Activated CD8-positive, alpha-beta T cell treated with anti-CD3 and anti-CD28 coated beads, Interleukin-2, amount 10 ng/mL, durations not matched to agents 7 days and 5 days (primary cell): ENCODE results near the gene SIRT3. TPM values are rescaled to one million over a fixed set of nuclear protein-coding genes. Genes with fewer than 3 reads are reported as not detected.
A peak's percentile ranks its signal among the peaks of the same experiment; 100 is the strongest.

ENCODE experiments used
- ATAC-seq: fragments of 150-1000 bp; cut with Tn5 transposase; one replicate; pipeline ENCODE4 v1.10.0; 2021; ENCODE audit warnings: moderate library complexity
- CTCF ChIA-PET: fragments of 350-600 bp; sonication (Branson Sonifier 250); formaldehyde crosslinking; loops from one replicate; lab custom pipeline; 2021; ENCODE audit warnings: antibody characterized with exemption; lab: Charles Lee
- POLR2A ChIA-PET: fragments of 350-600 bp; sonication (Branson Sonifier 250); formaldehyde crosslinking; loops from one replicate; lab custom pipeline; 2021; ENCODE audit warnings: antibody characterized with exemption; lab: Charles Lee
- DNase-seq: peaks from one replicate; pipeline ENCODE4 v3.0.0-alpha.2; 2020
- H3K27ac Mint-ChIP-seq: one replicate; pipeline ENCODE4 v1.8.0; 2021; ENCODE audit warnings: mild to moderate bottlenecking, mixed read lengths
- H3K27me3 Mint-ChIP-seq: one replicate; pipeline ENCODE4 v1.8.0; 2021; ENCODE audit warnings: low read depth, mixed read lengths
- H3K36me3 Mint-ChIP-seq: one replicate; pipeline ENCODE4 v1.8.0; 2021; ENCODE audit warnings: low read depth, mixed read lengths
- H3K4me1 Mint-ChIP-seq: one replicate; pipeline ENCODE4 v1.8.0; 2021; ENCODE audit warnings: low read depth, mixed read lengths
- H3K4me3 Mint-ChIP-seq: one replicate; pipeline ENCODE4 v1.8.0; 2021; ENCODE audit warnings: mild to moderate bottlenecking, mixed read lengths
- H3K9me3 Mint-ChIP-seq: one replicate; pipeline ENCODE4 v1.8.0; 2022; ENCODE audit warnings: mixed read lengths; ENCODE audit not compliant: insufficient read depth
- total RNA-seq, 2 experiments: library from RNA; stranded (reverse); gene quantifications; one replicate each; pipeline ENCODE4 v1.2.3, GENCODE V29; 2021

SIRT3 gene
- total RNA-seq, 2 experiments from 2014 or later: 13.1 to 15.0 TPM

DNA sequence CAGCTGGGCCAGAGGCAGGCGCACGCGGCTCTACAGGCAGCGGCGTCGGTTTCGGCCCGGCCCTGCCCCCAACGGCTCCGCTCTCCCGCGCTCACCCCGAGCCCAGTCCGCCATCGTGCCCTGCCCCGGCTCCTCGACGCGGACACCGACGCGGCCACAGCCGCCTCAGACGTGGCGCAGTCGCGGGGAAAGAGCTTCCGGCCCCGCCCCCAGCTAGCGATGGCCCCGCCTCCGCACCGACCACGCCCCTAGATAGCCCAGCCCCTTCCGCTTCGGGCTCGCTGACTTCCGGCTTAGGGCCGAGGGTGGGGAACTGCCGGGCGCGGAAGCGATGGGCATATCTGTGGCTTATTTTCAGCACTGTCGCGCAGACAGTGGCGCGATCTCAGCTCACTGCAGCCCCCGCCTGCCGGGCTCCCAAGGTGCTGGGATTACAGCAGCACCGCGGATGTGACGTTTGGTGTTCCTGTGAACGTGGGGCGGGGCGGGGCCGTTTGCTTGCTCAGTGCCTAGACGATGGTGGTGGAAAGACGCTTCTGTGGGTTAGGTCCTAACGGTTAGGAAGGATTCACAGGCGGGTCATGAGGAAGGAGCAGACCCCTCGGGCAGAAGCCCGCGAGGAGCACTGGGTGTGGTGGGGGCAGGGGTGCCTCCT is 28.8 kb downstream of the SIRT3 start, which contains the start of the genes BET1L and RIC8A:
Gene BET1L, minus strand, starts transcription at position 192 of the 655 bp plus-strand sequence. Its CDS starts 78 bp downstream, at position 114.
Gene RIC8A, plus strand, starts transcription at position 501 of the 655 bp plus-strand sequence. CDS start 1,147 bp downstream, outside the sequence.
- no peaks in the 10 kb centered on the region for H3K9me3 Mint-ChIP-seq
- peak within 1 kb of the TSS; percentile 94 for H3K4me3 Mint-ChIP-seq
- DNase-seq (peak; percentile 98), ATAC-seq (peak; percentile 78)
- peak within 1 kb of the TSS; percentile 99 for H3K27ac Mint-ChIP-seq
- POLR2A ChIA-PET: interaction anchor here (0.6 to 2.9 kb wide), 22 partner anchors 9 to 612 kb away, joined by 3 to 16 read pairs (median 4); partner anchors contain the start of genes IFITM2, NLRP6, PNPLA2 and PSMD13
- H3K36me3 Mint-ChIP-seq: peaks cover 62% of the 10 kb centered on the region
- CTCF ChIA-PET: interaction anchor here (0.5 to 2.1 kb wide), 15 partner anchors 11 to 312 kb away, joined by 3 to 13 read pairs (median 4); partner anchors contain the start of genes PSMD13 and PTDSS2
- H3K27me3 Mint-ChIP-seq: no peaks in the 10 kb centered on the region
- peaks cover 63% of the 10 kb centered on the region for H3K4me1 Mint-ChIP-seq

- POLR2A ChIA-PET: interaction anchor here (0.6 to 2.9 kb wide), 22 partner anchors 9 to 612 kb away, joined by 3 to 16 read pairs (median 4); partner anchors contain the start of genes NLRP6, PNPLA2, PSMD13 and SIRT3
- Mint-ChIP-seq H3K9me3 (no peaks in the 10 kb centered on the region), H3K27me3 (no peaks in the 10 kb centered on the region), H3K4me1 (peaks cover 69% of the 10 kb centered on the region), H3K27ac (peak overlapping the region; percentile 99), H3K4me3 (peak overlapping the region; percentile 94), H3K36me3 (peaks cover 56% of the 10 kb centered on the region)
- ATAC-seq (no peak), DNase-seq (peak; percentile 41)
- CTCF ChIA-PET: interaction anchor here (0.5 to 2.1 kb wide), 15 partner anchors 12 to 312 kb away, joined by 3 to 13 read pairs (median 4); partner anchors contain the start of genes PSMD13 and PTDSS2
Observed at GRCh38 chr11:206526-207207, 29.5 kb downstream of the SIRT3 start.

DNA sequence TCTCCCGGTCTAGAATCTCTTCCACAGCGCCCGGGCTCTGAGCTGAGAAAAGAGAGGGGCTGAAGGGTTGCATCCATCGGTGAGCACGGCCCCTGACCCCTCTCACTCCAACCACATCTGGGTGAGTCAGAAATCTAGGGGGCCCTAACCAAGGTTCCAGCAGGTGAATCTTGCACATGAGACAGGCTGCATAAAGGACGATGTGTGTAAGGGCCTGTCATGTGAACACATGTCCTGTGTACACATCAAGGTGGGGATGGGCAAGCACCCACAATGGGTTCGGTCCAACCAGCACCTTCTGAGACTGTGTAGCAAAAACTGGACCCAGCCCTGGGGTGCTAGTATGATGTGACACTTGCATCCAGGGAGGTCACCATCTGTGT is 30.1 kb downstream of the SIRT3 start:
- POLR2A ChIA-PET: interaction anchor here (0.6 to 2.9 kb wide), 5 partner anchors 31 to 107 kb away, joined by 3 to 16 read pairs (median 8); partner anchors contain the start of genes NLRP6, PSMD13 and SIRT3
- Mint-ChIP-seq H3K36me3 (peaks cover 50% of the 10 kb centered on the region), H3K4me3 (peak overlapping the region; percentile 94), H3K27me3 (no peaks in the 10 kb centered on the region), H3K4me1 (peaks cover 72% of the 10 kb centered on the region), H3K27ac (peak overlapping the region; percentile 96), H3K9me3 (no peaks in the 10 kb centered on the region)
- DNase-seq (peak; percentile 27), ATAC-seq (no peak)
- CTCF ChIA-PET: interaction anchor here (1.3 to 2.0 kb wide), 3 partner anchors 31 to 149 kb away, joined by 4 to 13 read pairs (median 7); partner anchors contain the start of gene PSMD13

DNA sequence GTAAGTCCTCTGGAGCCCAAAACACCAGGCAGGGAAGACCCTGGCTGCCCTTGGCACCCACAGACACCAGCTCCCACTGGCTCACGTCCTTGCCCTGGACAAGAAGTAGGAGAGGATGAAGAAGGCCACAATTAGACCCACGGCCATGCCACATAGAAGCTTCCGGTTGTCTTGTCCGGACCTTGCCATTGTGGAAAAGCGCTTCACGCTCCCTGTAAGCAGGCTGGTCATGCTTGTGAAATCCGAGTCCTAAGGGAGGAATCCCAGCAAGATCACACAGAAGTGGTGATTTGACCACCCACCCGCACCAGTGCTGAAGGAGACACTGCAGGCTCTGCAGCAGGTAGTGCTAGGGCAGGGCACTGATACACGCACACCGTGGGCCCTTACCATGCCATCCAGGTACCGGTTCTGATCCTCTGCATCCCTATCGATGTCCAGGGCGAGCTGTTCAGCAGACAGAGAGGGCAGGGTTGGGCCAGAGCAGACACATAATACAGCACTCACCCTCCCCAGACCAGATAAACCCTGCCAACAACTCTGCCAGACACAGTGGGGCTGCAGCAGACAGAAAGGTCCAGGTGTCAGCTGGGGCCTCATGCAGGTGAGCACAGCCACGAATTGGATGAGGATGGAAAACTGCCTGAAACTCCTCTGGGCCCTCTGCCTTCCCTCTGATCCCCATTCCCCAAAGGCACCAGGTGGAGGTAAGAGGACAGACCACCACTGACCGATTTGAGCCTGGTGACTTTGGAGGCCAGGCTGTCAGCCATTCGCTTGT is 30.7 kb downstream of the SIRT3 start:
- Mint-ChIP-seq H3K9me3 (no peaks in the 10 kb centered on the region), H3K36me3 (peaks cover 46% of the 10 kb centered on the region), H3K4me3 (peak overlapping the region; percentile 94), H3K27me3 (no peaks in the 10 kb centered on the region), H3K4me1 (peaks cover 68% of the 10 kb centered on the region), H3K27ac (peak overlapping the region; percentile 96)
- DNase-seq (no peak), ATAC-seq (no peak)
- CTCF ChIA-PET: no interaction called here
- POLR2A ChIA-PET: interaction anchor here (0.6 to 2.2 kb wide), 3 partner anchors 62 to 108 kb away, joined by 3 to 10 read pairs (median 5); partner anchors contain the start of gene NLRP6

DNA sequence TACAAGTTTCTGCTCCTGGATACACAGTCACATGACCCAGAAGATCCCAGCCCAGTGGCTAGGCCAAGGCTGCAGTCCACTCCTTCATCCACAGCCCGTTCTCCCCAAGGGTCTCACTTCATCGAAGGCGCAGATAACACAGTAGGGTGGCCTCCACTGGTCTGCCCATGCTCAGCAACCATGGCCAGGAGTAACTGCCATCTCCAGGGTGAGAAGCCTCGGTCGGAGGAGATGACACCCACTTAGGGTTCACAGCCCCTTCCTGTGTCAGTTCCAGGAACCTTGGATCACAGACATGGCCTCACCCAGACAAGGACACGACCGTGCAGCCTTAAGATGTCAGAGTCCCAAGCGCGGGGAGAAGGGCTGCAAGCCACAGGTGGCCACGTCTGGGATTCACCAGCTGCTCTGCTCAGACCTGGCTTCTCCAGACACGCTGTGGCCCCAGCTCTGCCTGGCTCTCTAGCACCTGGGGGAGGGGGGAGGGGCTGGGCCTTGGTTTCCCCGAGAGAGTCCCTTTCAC is 31.5 kb downstream of the SIRT3 start:
- H3K27me3 Mint-ChIP-seq: no peaks in the 10 kb centered on the region
- ChIA-PET CTCF (no interaction called here), POLR2A (interaction anchor here (0.8 kb wide), 1 partner anchor 30 kb away, joined by 4 read pairs; no protein-coding TSS in a partner anchor)
- H3K4me1 Mint-ChIP-seq: peaks cover 60% of the 10 kb centered on the region
- no peaks in the 10 kb centered on the region for H3K9me3 Mint-ChIP-seq
- ATAC-seq (no peak), DNase-seq (no peak)
- peak overlapping the region; percentile 30 for H3K27ac Mint-ChIP-seq
- no peak overlapping the region for H3K4me3 Mint-ChIP-seq
- peaks cover 39% of the 10 kb centered on the region for H3K36me3 Mint-ChIP-seq

GRCh38 chr11:203945-204586 is 32.1 kb downstream of the SIRT3 start:
- CTCF ChIA-PET: no interaction called here
- Mint-ChIP-seq H3K9me3 (no peaks in the 10 kb centered on the region), H3K36me3 (peaks cover 36% of the 10 kb centered on the region), H3K4me1 (peaks cover 57% of the 10 kb centered on the region), H3K27me3 (no peaks in the 10 kb centered on the region), H3K4me3 (no peak overlapping the region), H3K27ac (peak overlapping the region; percentile 74)
- peak; percentile 19 for DNase-seq
- POLR2A ChIA-PET: interaction anchor here (0.6 to 0.8 kb wide), 2 partner anchors 31 to 164 kb away, joined by 3 to 4 read pairs; no protein-coding TSS in a partner anchor
- no peak for ATAC-seq

GRCh38 chr11:203056-203944 is 32.8 kb downstream of the SIRT3 start:
- ATAC-seq (no peak), DNase-seq (no peak)
- Mint-ChIP-seq H3K27me3 (no peaks in the 10 kb centered on the region), H3K9me3 (no peaks in the 10 kb centered on the region), H3K27ac (peak overlapping the region; percentile 77), H3K4me1 (peaks cover 56% of the 10 kb centered on the region), H3K4me3 (no peak overlapping the region), H3K36me3 (peaks cover 36% of the 10 kb centered on the region)
- CTCF ChIA-PET: interaction anchor here (0.9 kb wide), 1 partner anchor 47 kb away, joined by 3 read pairs; no protein-coding TSS in a partner anchor
- POLR2A ChIA-PET: interaction anchor here (0.6 kb wide), 2 partner anchors 165 to 374 kb away, joined by 3 read pairs; no protein-coding TSS in a partner anchor

GRCh38 chr11:202490-202889 is 33.7 kb downstream of the SIRT3 start:
- H3K27me3 Mint-ChIP-seq: no peaks in the 10 kb centered on the region
- H3K4me3 Mint-ChIP-seq: peak overlapping the region; percentile 26
- H3K36me3 Mint-ChIP-seq: peaks cover 30% of the 10 kb centered on the region
- ChIA-PET CTCF (interaction anchor here (0.9 kb wide), 1 partner anchor 48 kb away, joined by 3 read pairs; no protein-coding TSS in a partner anchor), POLR2A (no interaction called here)
- ATAC-seq (no peak), DNase-seq (peak; percentile 19)
- peaks cover 56% of the 10 kb centered on the region for H3K4me1 Mint-ChIP-seq
- no peaks in the 10 kb centered on the region for H3K9me3 Mint-ChIP-seq
- peak overlapping the region; percentile 77 for H3K27ac Mint-ChIP-seq

GRCh38 chr11:201966-202365 is 34.2 kb downstream of the SIRT3 start:
- ATAC-seq (no peak), DNase-seq (peak; percentile 21)
- Mint-ChIP-seq H3K4me3 (peak overlapping the region; percentile 26), H3K36me3 (peaks cover 29% of the 10 kb centered on the region), H3K4me1 (peaks cover 56% of the 10 kb centered on the region), H3K27ac (peak overlapping the region; percentile 77), H3K9me3 (no peaks in the 10 kb centered on the region), H3K27me3 (no peaks in the 10 kb centered on the region)
- CTCF ChIA-PET: no interaction called here
- POLR2A ChIA-PET: no interaction called here
